ENCODE measurements around the gene CD36.

DNA sequence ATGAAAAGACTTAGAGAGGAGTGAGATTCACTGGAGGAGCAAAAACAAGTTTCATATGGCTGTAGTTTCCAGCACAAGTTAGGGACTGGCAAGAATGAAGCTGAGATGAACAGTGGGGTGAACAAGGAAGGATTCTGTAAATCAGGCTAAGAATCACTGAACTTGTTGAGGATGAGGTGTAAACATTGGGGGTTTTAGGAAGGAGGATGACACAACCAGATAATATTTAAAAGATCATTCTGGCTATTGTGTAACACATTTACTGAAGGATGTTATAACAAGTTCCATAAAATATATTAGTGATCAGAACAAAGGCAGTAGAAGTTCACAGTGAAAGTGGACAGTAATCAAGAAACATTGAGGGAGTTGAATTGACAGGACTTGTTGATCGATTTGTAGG is 68.9 kb downstream of the CD36 start:
- no peak for TF ChIP-seq EZH2 (IDR thresholded peaks at IDR 0.05; ENCODE audit: insufficient read depth, poor library complexity, severe bottlenecking)
- TF ChIP-seq EZH2phosphoT487 (IDR thresholded peaks at IDR 0.05; ENCODE audit: insufficient read depth, low read depth): no peak

All from GM23248 (cell line).